Measurements from ENCODE around the gene LRRN4CL. TPM values are rescaled to one million over a fixed set of nuclear protein-coding genes. Genes with fewer than 3 reads are reported as not detected.

The LRRN4CL gene
- total RNA-seq, 3 donors from 2014 or later (not counting 1 experiment from before 2014, with no cell fraction given) = not detected

GRCh38 chr11:62728171-62728988 is 39.0 kb upstream of the LRRN4CL start, which contains the start of gene TTC9C:
Gene TTC9C, plus strand, starts transcription at chr11:62728486. Its CDS starts 363 bp downstream, at chr11:62728849.
- Histone ChIP-seq H3K9me3 (ENCODE audit: control insufficient read depth, insufficient read depth, low read length) (no peaks in the 10 kb centered on the region), H3K4me1 (ENCODE audit: control insufficient read depth, insufficient read depth, low read length) (peaks cover 44% of the 10 kb centered on the region), H3K27ac (ENCODE audit: low read length) (peak within 1 kb of the TSS; percentile 88), H3K36me3 (ENCODE audit: control insufficient read depth, insufficient read depth, low read length) (peaks cover 29% of the 10 kb centered on the region), H3K27me3 (ENCODE audit: control insufficient read depth, insufficient read depth, low read length) (no peaks in the 10 kb centered on the region), H3K4me3 (ENCODE audit: low read length) (peak within 1 kb of the TSS; percentile 91)
- H3K4me3 Mint-ChIP-seq = peak within 1 kb of the TSS; percentile 98
- peak; percentile 37 to 45 (median 41) for ATAC-seq
- WGBS (ENCODE audit: insufficient coverage) = 0% methylated on average over 29 of the region's 29 CpGs
- DNase-seq = peak; percentile 73 to 91
- peaks cover 14% of the 10 kb centered on the region for H3K36me3 Mint-ChIP-seq
- no peaks in the 10 kb centered on the region for H3K27me3 Mint-ChIP-seq (ENCODE audit: low read depth in 2 of 2)
- H3K4me1 Mint-ChIP-seq = peaks cover 49 to 59% of the 10 kb centered on the region in 2 donors
- H3K9me3 Mint-ChIP-seq = no peaks in the 10 kb centered on the region
- intact Hi-C loops (cut with micrococcal nuclease) = loop anchor here (1.0 to 5.0 kb wide), 4 partner anchors 33 to 153 kb away; partner anchors contain the start of genes C11orf98, CSKMT and POLR2G
- no peak for TF ChIP-seq CTCF (IDR thresholded peaks at IDR 0.05)
- H3K27ac Mint-ChIP-seq = peak within 1 kb of the TSS; percentile 99

- H3K4me3 Mint-ChIP-seq = peak overlapping the region; percentile 98
- H3K9me3 ChIP-seq (ENCODE audit: control insufficient read depth, insufficient read depth, low read length) = no peaks in the 10 kb centered on the region
- no peak for TF ChIP-seq CTCF (IDR thresholded peaks at IDR 0.05)
- 0% methylated on average over 19 of the region's 20 CpGs for whole genome bisulfite sequencing (ENCODE audit: insufficient coverage)
- H3K27ac ChIP-seq (ENCODE audit: low read length) = peak overlapping the region; percentile 88
- peak; percentile 60 to 73 (median 63) for ATAC-seq
- H3K36me3 Mint-ChIP-seq = peaks cover 10% of the 10 kb centered on the region
- no peaks in the 10 kb centered on the region for H3K27me3 ChIP-seq (ENCODE audit: control insufficient read depth, insufficient read depth, low read length)
- peaks cover 44% of the 10 kb centered on the region for H3K4me1 ChIP-seq (ENCODE audit: control insufficient read depth, insufficient read depth, low read length)
- peaks cover 44 to 60% of the 10 kb centered on the region in 2 donors for H3K4me1 Mint-ChIP-seq
- peak; percentile 75 to 96 for DNase-seq
- H3K36me3 ChIP-seq (ENCODE audit: control insufficient read depth, insufficient read depth, low read length) = peaks cover 28% of the 10 kb centered on the region
- peak overlapping the region; percentile 91 for H3K4me3 ChIP-seq (ENCODE audit: low read length)
- no peaks in the 10 kb centered on the region for H3K9me3 Mint-ChIP-seq
- peak overlapping the region; percentile 99 for H3K27ac Mint-ChIP-seq
- no peaks in the 10 kb centered on the region for H3K27me3 Mint-ChIP-seq (ENCODE audit: low read depth in 2 of 2)
- intact Hi-C loops (cut with micrococcal nuclease) = loop anchor here (1.0 to 5.0 kb wide), 7 partner anchors 19 to 153 kb away; partner anchors contain the start of genes C11orf98, CSKMT, POLR2G and STX5
These were observed 38.5 kb upstream of the LRRN4CL start for GRCh38 chr11:62727872-62728170.

- Mint-ChIP-seq H3K27me3 (ENCODE audit: low read depth in 2 of 2) (no peaks in the 10 kb centered on the region), H3K4me1 (peaks cover 44 to 60% of the 10 kb centered on the region in 2 donors), H3K36me3 (peaks cover 15% of the 10 kb centered on the region), H3K27ac (peak within 1 kb of the TSS; percentile 99), H3K9me3 (no peaks in the 10 kb centered on the region), H3K4me3 (peak within 1 kb of the TSS; percentile 98)
- WGBS (ENCODE audit: insufficient coverage) = under 1% methylated on average over 72 of the region's 72 CpGs
- Histone ChIP-seq H3K4me3 (ENCODE audit: low read length) (peak within 1 kb of the TSS; percentile 91), H3K4me1 (ENCODE audit: control insufficient read depth, insufficient read depth, low read length) (peaks cover 44% of the 10 kb centered on the region), H3K9me3 (ENCODE audit: control insufficient read depth, insufficient read depth, low read length) (no peaks in the 10 kb centered on the region), H3K36me3 (ENCODE audit: control insufficient read depth, insufficient read depth, low read length) (peaks cover 32% of the 10 kb centered on the region), H3K27me3 (ENCODE audit: control insufficient read depth, insufficient read depth, low read length) (no peaks in the 10 kb centered on the region), H3K27ac (ENCODE audit: low read length) (peak within 1 kb of the TSS; percentile 88)
- DNase-seq (peak; percentile 97 to 100), ATAC-seq (peak; percentile 82 to 91 (median 84))
- intact Hi-C loops (cut with micrococcal nuclease) = loop anchor here (1.0 to 5.0 kb wide), 4 partner anchors 18 to 105 kb away; partner anchors contain the start of genes C11orf98, CSKMT, STX5 and TEX54
- TF ChIP-seq CTCF (IDR thresholded peaks at IDR 0.05) = no peak
These were observed 38.0 kb upstream of the LRRN4CL start, which contains the start of gene HNRNPUL2 for GRCh38 chr11:62727165-62727871. Gene HNRNPUL2, minus strand, starts transcription at chr11:62727457. Its CDS starts 301 bp downstream, at chr11:62727156.

All from natural killer cell (primary cell).